Mononuclear cell (primary cell): Measurements from ENCODE around the gene DNAH17. TPM values are rescaled to one million over a fixed set of nuclear protein-coding genes. Genes with fewer than 3 reads are reported as not detected.

Source experiments
- H3K27me3 ChIP-seq: 2 replicates; pipeline ENCODE4 v1.6.0; 2011; ENCODE audit warnings: low read length, control low read depth; ENCODE audit not compliant: insufficient read depth
- H3K4me1 ChIP-seq: 2 replicates; pipeline ENCODE4 v1.5.1; 2011; ENCODE audit warnings: mild to moderate bottlenecking, low read length, control low read depth; ENCODE audit not compliant: insufficient read depth
- H3K4me3 ChIP-seq: 2 replicates; pipeline ENCODE4 v1.5.1; 2011; ENCODE audit warnings: mild to moderate bottlenecking, low read length, moderate library complexity
- H3K9me3 ChIP-seq: 2 replicates; pipeline ENCODE4 v1.5.1; 2011; ENCODE audit warnings: low read depth, mild to moderate bottlenecking, control low read depth, low read length
- total RNA-seq: library from RNA; depleted of rRNA; stranded (reverse); fragments of >200 nt; gene quantifications from one replicate; pipeline ENCODE4 v1.2.3, GENCODE V29; 2012

Gene DNAH17
- total RNA-seq, 1 donor = under 0.01 TPM

GRCh38 chr17:78449983-78450595, 127.1 kb downstream of the DNAH17 start:
- H3K4me1 ChIP-seq = peaks cover 7% of the 10 kb centered on the region
- H3K27me3 ChIP-seq = no peaks in the 10 kb centered on the region
- H3K4me3 ChIP-seq = no peak overlapping the region
- no peaks in the 10 kb centered on the region for H3K9me3 ChIP-seq

DNA sequence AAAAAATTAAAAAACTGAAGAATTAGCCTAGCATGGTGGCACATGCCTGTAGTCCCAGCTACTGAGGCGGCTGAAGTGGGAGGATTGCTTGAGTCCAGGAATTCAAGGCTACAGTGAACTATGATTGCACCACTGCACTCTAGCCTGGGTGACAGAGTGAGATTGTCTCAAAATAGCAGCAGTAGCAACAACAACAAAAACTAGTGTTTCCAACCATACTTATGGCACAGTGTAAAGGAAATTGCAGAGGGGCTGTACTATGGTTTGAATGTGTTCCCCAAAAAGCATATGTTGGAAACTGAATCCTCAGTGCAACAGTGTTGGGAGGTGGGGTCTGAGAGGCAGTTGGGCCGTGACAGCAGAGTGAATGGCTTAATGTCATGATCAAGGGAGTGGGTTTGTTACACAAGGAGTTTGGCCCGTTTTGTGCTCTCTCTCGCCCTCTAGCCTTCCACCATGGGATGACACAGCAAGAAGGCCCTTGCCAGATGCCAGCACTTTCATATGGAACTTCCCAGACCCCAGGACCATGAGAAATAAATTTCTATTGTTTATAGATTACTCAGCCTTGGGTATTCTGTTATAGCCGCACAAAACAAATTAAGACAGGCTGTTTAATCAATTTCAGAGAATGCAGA, 128.7 kb downstream of the DNAH17 start:
- Histone ChIP-seq H3K9me3 (no peaks in the 10 kb centered on the region), H3K27me3 (no peaks in the 10 kb centered on the region), H3K4me1 (peaks cover 12% of the 10 kb centered on the region), H3K4me3 (no peak overlapping the region)

GRCh38 chr17:78446833-78447232, 130.4 kb downstream of the DNAH17 start:
- Histone ChIP-seq H3K4me3 (no peak overlapping the region), H3K4me1 (peaks cover 26% of the 10 kb centered on the region), H3K9me3 (no peaks in the 10 kb centered on the region), H3K27me3 (no peaks in the 10 kb centered on the region)

DNA sequence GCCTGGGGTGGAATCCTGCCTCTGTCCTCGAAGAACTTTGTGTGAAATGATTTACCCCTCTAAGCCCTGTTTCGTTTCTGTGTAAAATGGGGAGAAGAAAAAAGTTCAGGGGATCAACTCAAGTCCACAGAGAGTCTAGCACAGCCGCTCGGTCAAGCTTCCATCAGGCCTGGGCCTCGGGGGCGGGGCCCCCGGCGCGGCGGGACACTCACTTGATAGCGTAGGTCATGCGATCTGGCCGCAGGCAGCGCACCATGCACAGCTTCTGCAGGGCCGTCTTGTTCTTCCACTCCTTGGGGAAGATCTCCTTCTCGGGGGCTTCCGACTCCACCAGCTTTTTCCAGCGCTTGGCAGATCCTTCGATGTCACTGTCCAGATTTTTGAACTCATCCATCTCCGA, 132.8 kb downstream of the DNAH17 start:
- Histone ChIP-seq H3K9me3 (no peaks in the 10 kb centered on the region), H3K4me3 (no peak overlapping the region), H3K4me1 (peaks cover 25% of the 10 kb centered on the region), H3K27me3 (no peaks in the 10 kb centered on the region)

DNA sequence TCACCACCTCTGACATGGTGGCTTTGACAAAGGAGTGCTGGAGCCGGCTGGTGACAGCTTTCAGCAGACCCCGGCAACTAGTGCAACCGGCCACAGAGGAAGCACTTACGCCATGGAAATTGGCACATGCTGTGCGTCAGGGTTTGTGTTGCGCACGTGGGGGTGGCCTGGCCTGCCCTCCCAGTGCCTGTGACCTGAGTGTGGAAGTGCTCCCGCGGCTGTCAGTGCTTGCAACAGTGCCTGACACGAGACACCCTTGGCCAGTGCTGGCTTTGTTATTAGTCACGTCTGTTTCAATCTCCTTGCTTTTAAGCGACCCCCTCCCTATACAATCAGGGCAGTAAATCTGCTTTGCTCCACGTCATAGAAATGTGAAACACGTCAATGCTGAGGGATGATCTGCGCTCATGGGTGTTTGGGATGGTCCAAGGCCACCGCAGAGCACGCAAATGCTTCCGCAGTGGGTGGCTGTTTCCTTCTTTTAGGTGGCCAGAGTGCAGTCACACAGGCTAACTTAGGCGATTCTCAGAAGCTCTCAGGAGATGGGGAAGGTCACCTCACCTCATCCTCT, 134.5 kb downstream of the DNAH17 start:
- Histone ChIP-seq H3K4me1 (peaks cover 25% of the 10 kb centered on the region), H3K9me3 (no peaks in the 10 kb centered on the region), H3K27me3 (no peaks in the 10 kb centered on the region), H3K4me3 (no peak overlapping the region)

DNA sequence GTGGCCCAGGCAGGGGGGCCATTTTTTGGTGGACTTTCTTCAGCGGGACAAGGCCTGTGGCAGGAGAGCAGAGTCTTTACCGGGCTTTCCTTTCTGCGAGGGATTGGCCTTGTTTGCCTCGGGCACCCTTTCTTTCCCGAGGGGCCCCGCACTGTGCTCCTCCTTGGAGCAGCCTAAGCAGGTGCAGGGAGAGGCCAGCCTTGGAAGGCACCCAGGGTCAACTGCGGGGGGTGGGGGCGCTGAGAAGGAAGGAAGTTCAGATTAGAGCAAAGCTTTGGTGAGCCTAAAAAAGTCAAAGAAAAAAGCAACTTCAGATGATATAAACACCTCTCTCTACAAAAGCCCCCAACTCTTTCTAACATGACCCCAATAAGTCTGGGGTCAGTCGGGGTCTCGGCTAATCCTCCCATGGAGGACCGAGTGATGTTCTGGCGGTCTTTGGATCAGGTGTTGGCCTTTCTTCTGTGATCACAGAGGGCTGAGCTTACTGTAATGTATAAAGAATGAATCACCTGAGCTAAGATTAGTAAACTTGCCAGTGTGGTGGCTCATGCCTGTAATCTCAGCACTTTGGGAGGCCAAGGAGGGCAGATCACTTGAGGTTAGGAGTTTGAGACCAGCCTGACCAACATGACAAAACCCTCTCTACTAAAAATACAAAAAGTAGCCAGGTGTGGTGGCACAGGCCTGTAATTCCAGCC, 135.8 kb downstream of the DNAH17 start:
- no peaks in the 10 kb centered on the region for H3K9me3 ChIP-seq
- H3K27me3 ChIP-seq = no peaks in the 10 kb centered on the region
- no peak overlapping the region for H3K4me3 ChIP-seq
- peaks cover 25% of the 10 kb centered on the region for H3K4me1 ChIP-seq

GRCh38 chr17:78438694-78439325, 138.4 kb downstream of the DNAH17 start:
- Histone ChIP-seq H3K4me3 (no peak overlapping the region), H3K27me3 (no peaks in the 10 kb centered on the region), H3K9me3 (no peaks in the 10 kb centered on the region), H3K4me1 (peaks cover 24% of the 10 kb centered on the region)

DNA sequence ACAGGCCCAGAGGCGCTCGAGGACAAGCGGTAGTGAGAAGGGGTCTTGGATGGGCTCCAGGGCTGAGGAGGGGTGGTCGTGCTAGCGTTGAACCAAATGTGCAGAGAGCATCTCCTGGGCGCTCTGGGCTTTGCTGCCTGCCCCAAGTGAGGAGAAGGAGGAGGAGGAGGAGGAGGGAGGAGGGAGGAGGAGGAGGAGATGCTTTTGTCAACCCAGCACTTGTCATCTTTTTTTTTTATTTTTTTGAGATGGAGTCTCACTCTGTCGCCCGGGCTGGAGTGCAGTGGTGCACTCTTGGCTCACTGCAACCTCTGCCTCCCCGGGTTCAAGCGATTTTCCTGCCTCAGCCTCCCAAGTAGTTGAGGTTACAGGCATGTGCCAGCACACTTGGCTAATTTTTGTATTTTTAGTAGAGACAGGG, 138.9 kb downstream of the DNAH17 start:
- Histone ChIP-seq H3K4me1 (peaks cover 18% of the 10 kb centered on the region), H3K9me3 (no peaks in the 10 kb centered on the region), H3K4me3 (no peak overlapping the region), H3K27me3 (no peaks in the 10 kb centered on the region)

- Histone ChIP-seq H3K27me3 (no peaks in the 10 kb centered on the region), H3K9me3 (no peaks in the 10 kb centered on the region), H3K4me1 (peaks cover 13% of the 10 kb centered on the region)
These were observed 139.6 kb downstream of the DNAH17 start for GRCh38 chr17:78437508-78438169.

GRCh38 chr17:78435330-78436005, 141.7 kb downstream of the DNAH17 start:
- Histone ChIP-seq H3K27me3 (no peaks in the 10 kb centered on the region), H3K4me3 (no peak overlapping the region), H3K9me3 (no peaks in the 10 kb centered on the region), H3K4me1 (no peaks in the 10 kb centered on the region)

More at GRCh38 chr17:78437508-78438169, 139.6 kb downstream of the DNAH17 start:
- no peak overlapping the region for H3K4me3 ChIP-seq

DNA sequence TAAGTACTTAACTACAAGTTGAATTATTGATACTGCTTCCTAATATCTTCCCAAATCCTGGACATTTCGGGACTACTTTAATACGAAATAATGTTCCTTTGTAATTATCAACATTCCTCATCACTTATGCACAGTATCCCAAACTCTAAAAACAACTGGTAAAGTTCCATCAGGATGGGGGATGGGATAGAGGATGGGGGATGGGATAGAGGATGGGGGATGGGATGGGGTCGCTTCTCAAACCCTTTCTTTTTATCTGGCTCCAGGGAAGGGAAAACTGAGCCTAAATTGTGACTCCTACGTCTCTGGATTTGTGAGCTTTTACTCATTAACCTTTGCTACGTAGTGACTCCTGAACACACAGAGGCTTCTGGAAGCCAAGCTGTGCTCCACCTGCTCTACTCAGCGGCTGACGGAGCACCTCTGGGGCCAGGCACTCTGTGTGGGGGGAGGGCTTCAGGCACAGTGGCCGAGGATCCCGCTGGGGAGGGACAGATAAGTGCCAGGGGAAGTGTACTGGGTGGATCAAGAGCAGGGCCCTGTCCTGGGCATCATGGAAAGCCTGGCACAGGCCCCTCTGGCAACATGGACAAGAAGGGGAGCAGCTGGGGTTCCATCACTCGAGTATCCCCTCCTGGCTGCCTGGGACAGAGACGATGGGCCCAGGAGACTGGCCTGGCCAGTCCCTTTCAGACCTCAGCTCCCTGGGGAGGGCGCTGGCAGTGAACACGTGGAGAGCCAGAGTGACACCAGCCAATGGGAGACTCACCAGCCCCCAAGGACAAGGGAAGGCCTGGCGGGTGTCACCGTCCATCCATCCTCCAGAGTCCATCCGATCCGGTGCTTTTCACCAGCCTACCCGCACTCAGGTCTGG, 142.5 kb downstream of the DNAH17 start:
- Histone ChIP-seq H3K4me3 (no peak overlapping the region), H3K27me3 (no peaks in the 10 kb centered on the region), H3K4me1 (no peaks in the 10 kb centered on the region)

GRCh38 chr17:78433780-78434335, 143.3 kb downstream of the DNAH17 start:
- no peaks in the 10 kb centered on the region for H3K27me3 ChIP-seq
- no peaks in the 10 kb centered on the region for H3K4me1 ChIP-seq
- H3K4me3 ChIP-seq = no peak overlapping the region
- no peaks in the 10 kb centered on the region for H3K9me3 ChIP-seq

More for the DNA sequence above, 142.5 kb downstream of the DNAH17 start:
- H3K9me3 ChIP-seq = no peaks in the 10 kb centered on the region

DNA sequence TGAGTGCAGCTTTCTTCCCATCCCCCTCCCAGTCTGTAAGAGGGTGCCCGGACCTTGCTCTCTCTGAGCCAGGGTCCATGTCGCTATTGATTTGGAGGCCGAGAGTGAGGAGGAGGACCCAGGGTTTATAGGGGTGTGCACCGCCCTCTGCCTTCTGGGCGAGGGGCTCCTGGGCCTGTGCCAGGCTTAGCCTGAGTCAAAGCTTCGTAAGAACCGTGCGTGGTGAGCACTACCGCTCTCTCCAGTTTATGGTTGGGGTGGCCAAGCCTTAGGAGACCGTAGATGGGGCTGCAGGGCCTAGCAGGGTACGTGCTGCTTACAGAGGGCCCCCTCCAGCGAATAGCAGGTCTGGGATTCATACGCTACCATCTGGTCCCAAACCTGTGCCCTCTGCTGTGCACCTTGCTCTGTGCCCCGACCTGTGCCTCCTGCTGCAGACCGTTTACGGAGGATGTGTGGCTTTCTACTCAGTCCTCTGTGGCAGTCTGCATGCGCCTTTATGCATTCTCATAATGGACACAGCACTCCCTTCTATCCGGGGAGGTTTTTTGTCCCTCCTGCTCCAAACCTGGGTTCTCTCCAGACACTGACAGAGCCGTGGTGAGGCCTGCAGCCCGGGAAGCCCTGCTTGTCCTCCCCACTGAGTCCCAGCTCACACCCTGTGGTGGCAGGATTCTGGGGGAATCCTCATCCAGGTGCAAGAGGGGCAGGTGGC, 144.0 kb downstream of the DNAH17 start:
- no peaks in the 10 kb centered on the region for H3K27me3 ChIP-seq
- no peaks in the 10 kb centered on the region for H3K4me1 ChIP-seq
- H3K9me3 ChIP-seq = no peaks in the 10 kb centered on the region
- no peak overlapping the region for H3K4me3 ChIP-seq
